Effector memory CD4-positive, alpha-beta T cell (primary cell): Measurements from ENCODE around the gene DISP3.

Experiments used
- DNase-seq, 3 donors: peaks; one replicate each; pipeline ENCODE4 v3.0.0-alpha.2; 2020
- H3K27ac ChIP-seq: 2 replicates; pipeline ENCODE4 v1.7.0; 2013; ENCODE audit warnings: mild to moderate bottlenecking, low read length, moderate library complexity; ENCODE audit not compliant: insufficient read depth, poor library complexity, severe bottlenecking
- H3K27me3 ChIP-seq: replicated peaks from 2 replicates; pipeline ENCODE4 v1.7.0; 2013; ENCODE audit warnings: mild to moderate bottlenecking, low read length; ENCODE audit not compliant: insufficient read depth, control insufficient read depth, poor library complexity, severe bottlenecking
- H3K36me3 ChIP-seq: 2 replicates; pipeline ENCODE4 v1.7.0; 2013; ENCODE audit warnings: mild to moderate bottlenecking, low read length, moderate library complexity; ENCODE audit not compliant: control insufficient read depth, insufficient read depth
- H3K4me1 ChIP-seq: 2 replicates; pipeline ENCODE4 v1.7.0; 2013; ENCODE audit warnings: low read length, mild to moderate bottlenecking; ENCODE audit not compliant: control insufficient read depth, insufficient read depth, poor library complexity, severe bottlenecking
- H3K4me3 ChIP-seq: 2 replicates; pipeline ENCODE4 v1.7.0; 2013; ENCODE audit warnings: low read length, low read depth, mild to moderate bottlenecking; ENCODE audit not compliant: insufficient read depth, poor library complexity, severe bottlenecking
- H3K9me3 ChIP-seq: 2 replicates; pipeline ENCODE4 v1.7.0; 2013; ENCODE audit warnings: mild to moderate bottlenecking, low read length, moderate library complexity; ENCODE audit not compliant: control insufficient read depth

DISP3 gene

GRCh38 chr1:11505591-11506538 lies 26.9 kb downstream of the DISP3 start:
- peaks cover 10% of the 10 kb centered on the region for H3K9me3 ChIP-seq
- no peaks in the 10 kb centered on the region for H3K4me1 ChIP-seq
- H3K27me3 ChIP-seq: no peaks in the 10 kb centered on the region
- H3K27ac ChIP-seq: no peak overlapping the region
- DNase-seq: no peak
- no peaks in the 10 kb centered on the region for H3K36me3 ChIP-seq
- H3K4me3 ChIP-seq: no peak overlapping the region

- Histone ChIP-seq H3K4me3 (no peak overlapping the region), H3K36me3 (no peaks in the 10 kb centered on the region), H3K27me3 (no peaks in the 10 kb centered on the region), H3K4me1 (no peaks in the 10 kb centered on the region), H3K27ac (no peak overlapping the region), H3K9me3 (peaks cover 10% of the 10 kb centered on the region)
- no peak for DNase-seq
Observed at GRCh38 chr1:11507309-11507708, 28.4 kb downstream of the DISP3 start.

- Histone ChIP-seq H3K9me3 (no peaks in the 10 kb centered on the region), H3K4me3 (no peak overlapping the region), H3K27me3 (no peaks in the 10 kb centered on the region), H3K36me3 (no peaks in the 10 kb centered on the region), H3K27ac (no peak overlapping the region), H3K4me1 (no peaks in the 10 kb centered on the region)
- no peak for DNase-seq
Observed at GRCh38 chr1:11513681-11514080, 34.7 kb downstream of the DISP3 start.

- Histone ChIP-seq H3K27me3 (no peaks in the 10 kb centered on the region), H3K27ac (no peak overlapping the region), H3K4me3 (no peak overlapping the region), H3K4me1 (no peaks in the 10 kb centered on the region), H3K9me3 (no peaks in the 10 kb centered on the region), H3K36me3 (no peaks in the 10 kb centered on the region)
- no peak for DNase-seq
Observed at GRCh38 chr1:11514366-11514765, 35.4 kb downstream of the DISP3 start.

- no peaks in the 10 kb centered on the region for H3K9me3 ChIP-seq
- no peak overlapping the region for H3K27ac ChIP-seq
- no peak overlapping the region for H3K4me3 ChIP-seq
- no peaks in the 10 kb centered on the region for H3K27me3 ChIP-seq
- no peak for DNase-seq
- no peaks in the 10 kb centered on the region for H3K4me1 ChIP-seq
- no peaks in the 10 kb centered on the region for H3K36me3 ChIP-seq
Observed at GRCh38 chr1:11515368-11516300, 36.7 kb downstream of the DISP3 start.

- Histone ChIP-seq H3K9me3 (no peaks in the 10 kb centered on the region), H3K4me3 (no peak overlapping the region), H3K36me3 (no peaks in the 10 kb centered on the region), H3K27me3 (no peaks in the 10 kb centered on the region), H3K27ac (no peak overlapping the region), H3K4me1 (no peaks in the 10 kb centered on the region)
- DNase-seq: no peak
Observed at GRCh38 chr1:11516961-11517635, 38.1 kb downstream of the DISP3 start.

- H3K27ac ChIP-seq: no peak overlapping the region
- H3K4me3 ChIP-seq: no peak overlapping the region
- DNase-seq: no peak
Observed at GRCh38 chr1:11518016-11518701, 39.2 kb downstream of the DISP3 start.

GRCh38 chr1:11518791-11519628 lies 40.1 kb downstream of the DISP3 start:
- H3K4me3 ChIP-seq: no peak overlapping the region
- H3K36me3 ChIP-seq: no peaks in the 10 kb centered on the region
- no peaks in the 10 kb centered on the region for H3K9me3 ChIP-seq
- no peaks in the 10 kb centered on the region for H3K4me1 ChIP-seq
- H3K27ac ChIP-seq: no peak overlapping the region
- no peak for DNase-seq
- H3K27me3 ChIP-seq: no peaks in the 10 kb centered on the region

More at GRCh38 chr1:11518016-11518701, 39.2 kb downstream of the DISP3 start:
- no peaks in the 10 kb centered on the region for H3K27me3 ChIP-seq
- H3K4me1 ChIP-seq: no peaks in the 10 kb centered on the region
- no peaks in the 10 kb centered on the region for H3K36me3 ChIP-seq
- H3K9me3 ChIP-seq: no peaks in the 10 kb centered on the region

- no peaks in the 10 kb centered on the region for H3K4me1 ChIP-seq
- no peak for DNase-seq
- H3K9me3 ChIP-seq: no peaks in the 10 kb centered on the region
- H3K36me3 ChIP-seq: no peaks in the 10 kb centered on the region
- no peaks in the 10 kb centered on the region for H3K27me3 ChIP-seq
- H3K27ac ChIP-seq: no peak overlapping the region
- no peak overlapping the region for H3K4me3 ChIP-seq
Observed at GRCh38 chr1:11519629-11520031, 40.7 kb downstream of the DISP3 start.
